ENCODE data around the gene IFFO2.

The IFFO2 gene

GRCh38 chr1:18942340-18942739 lies 14.1 kb downstream of the IFFO2 start:
- no peak for DNase-seq (ENCODE audit: low spot score)
- no peak for TF ChIP-seq CTCF (IDR thresholded peaks at IDR 0.05)
- Histone ChIP-seq H3K4me3 (no peak overlapping the region), H3K27ac (peak overlapping the region in 1 of 2 donors; percentile 23)

- no peak overlapping the region for H3K4me3 ChIP-seq
- peak overlapping the region in 1 of 2 donors; percentile 33 for H3K27ac ChIP-seq
- TF ChIP-seq CTCF (IDR thresholded peaks at IDR 0.05): no peak
These were observed 15.0 kb downstream of the IFFO2 start for GRCh38 chr1:18941221-18942141.

GRCh38 chr1:18940303-18941020 lies 16.0 kb downstream of the IFFO2 start:
- DNase-seq (ENCODE audit: low spot score): no peak
- TF ChIP-seq CTCF (IDR thresholded peaks at IDR 0.05): no peak
- H3K4me3 ChIP-seq: no peak overlapping the region
- H3K27ac ChIP-seq: peak overlapping the region in 1 of 2 donors; percentile 33

More at GRCh38 chr1:18941221-18942141, 15.0 kb downstream of the IFFO2 start:
- no peak for DNase-seq (ENCODE audit: low spot score)

GRCh38 chr1:18939398-18940302 lies 16.8 kb downstream of the IFFO2 start:
- no peak for DNase-seq (ENCODE audit: low spot score)
- no peak overlapping the region for H3K4me3 ChIP-seq
- no peak for TF ChIP-seq CTCF (IDR thresholded peaks at IDR 0.05)
- H3K27ac ChIP-seq: no peak overlapping the region

GRCh38 chr1:18938707-18939070 lies 17.8 kb downstream of the IFFO2 start:
- no peak overlapping the region for H3K4me3 ChIP-seq
- peak overlapping the region in 1 of 2 donors; percentile 2 for H3K27ac ChIP-seq
- no peak for TF ChIP-seq CTCF (IDR thresholded peaks at IDR 0.05)
- DNase-seq (ENCODE audit: low spot score): no peak

GRCh38 chr1:18938008-18938706 lies 18.3 kb downstream of the IFFO2 start:
- no peak for TF ChIP-seq CTCF (IDR thresholded peaks at IDR 0.05)
- no peak overlapping the region for H3K4me3 ChIP-seq
- no peak for DNase-seq (ENCODE audit: low spot score)
- peak overlapping the region in 1 of 2 donors; percentile 2 for H3K27ac ChIP-seq
